Left lung (tissue), 10 donors: ENCODE data around the gene MET. TPM values are rescaled to one million over a fixed set of nuclear protein-coding genes. Genes with fewer than 3 reads are reported as not detected.

Experiments
- ATAC-seq: fragments of 200-7000 bp; cut with Tn5 transposase; one replicate; pipeline ENCODE4 v1.9.1; 2020; ENCODE audit warnings: moderate library complexity
- DNase-seq, 4 donors: peaks; one replicate each; pipeline ENCODE4 v3.0.0-alpha.2; 2013 to 2020
- H3K27ac ChIP-seq, 2 donors: fragments of 200-600 bp; sonication (generic) in 1 of 2; one replicate each; pipeline versions ENCODE4 v1.5.0 to v1.8.0; 2020 to 2021
- H3K27me3 ChIP-seq, 2 donors: fragments of 200-600 bp; sonication (generic) in 1 of 2; one replicate each; pipeline versions ENCODE4 v1.5.0 to v1.8.0; 2020 to 2021
- H3K36me3 ChIP-seq, 2 donors: fragments of 200-600 bp; sonication (generic) in 1 of 2; one replicate each; pipeline versions ENCODE4 v1.5.0 to v1.8.0; 2020 to 2021
- H3K4me1 ChIP-seq, 2 donors: fragments of 200-600 bp; one replicate each; pipeline ENCODE4 v1.8.0; 2021
- H3K4me3 ChIP-seq, 2 donors: fragments of 200-600 bp; sonication (generic) in 1 of 2; one replicate each; pipeline versions ENCODE4 v1.5.0 to v1.8.0; 2020 to 2021; ENCODE audit warnings: mild to moderate bottlenecking in 1 of 2
- H3K9me3 ChIP-seq, 2 donors: fragments of 200-600 bp; sonication (generic) in 1 of 2; one replicate each; pipeline versions ENCODE4 v1.5.0 to v1.8.0; 2020 to 2021
- intact Hi-C, 2 donors: fragments of 100-400 bp; cut with DNase I; formaldehyde crosslinking; loops; one replicate each; pipeline versions ENCODE4 v1.11.2 to v1.14.2; 2022
- polyA plus RNA-seq, 6 donors: library from polyadenylated mRNA; unstranded; fragments of 120-200 nt; gene quantifications; one replicate each; pipeline ENCODE4 v1.2.1, GENCODE V29; 2013; ENCODE audit not compliant: insufficient read length in 6 of 6
- total RNA-seq, 2 donors: library from RNA; stranded (reverse); fragmentation: NEBNext Ultra II Directional; extraction: Animal tissue kit (Norgen Biotek cat#: 25700); gene quantifications; one replicate each; pipeline ENCODE4 v1.2.1, GENCODE V29; 2021
- TF ChIP-seq, protein P1 (sequence below), 2 donors: fragments of 200-600 bp; sonication (generic) in 1 of 2; IDR thresholded peaks; one replicate each; pipeline versions ENCODE4 v1.5.0 to v1.8.0; 2021; ENCODE audit warnings: antibody characterized with exemption in 2 of 2
- donor health status: DM: no; HTN: yes; CAD: no.
- donor health status: DM: no; HTN: no; CAD: no.

Gene MET
- total and polyA plus RNA-seq, 8 donors, result 24.7 to 89.3 (median 32.1) TPM

DNA sequence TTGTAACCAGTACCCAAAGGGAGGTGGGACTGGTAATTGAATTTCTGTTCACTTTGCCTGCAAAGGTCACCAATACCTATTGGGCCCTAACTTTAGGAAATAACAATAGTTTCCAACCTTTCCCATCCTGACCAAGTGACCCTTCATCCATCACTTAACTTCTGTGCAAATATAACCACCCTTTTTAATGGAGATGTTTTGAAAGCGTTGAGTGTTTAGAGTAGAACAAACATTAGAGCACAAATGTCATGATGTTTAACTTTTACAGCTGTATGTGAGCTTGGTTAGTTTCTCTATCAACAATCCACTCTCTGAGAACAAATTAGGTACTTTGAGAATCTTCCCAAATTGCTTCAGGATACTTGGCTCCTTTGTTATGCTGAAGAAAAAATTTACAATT is 66.4 kb downstream of the MET start:
- TF ChIP-seq, protein P1, sequence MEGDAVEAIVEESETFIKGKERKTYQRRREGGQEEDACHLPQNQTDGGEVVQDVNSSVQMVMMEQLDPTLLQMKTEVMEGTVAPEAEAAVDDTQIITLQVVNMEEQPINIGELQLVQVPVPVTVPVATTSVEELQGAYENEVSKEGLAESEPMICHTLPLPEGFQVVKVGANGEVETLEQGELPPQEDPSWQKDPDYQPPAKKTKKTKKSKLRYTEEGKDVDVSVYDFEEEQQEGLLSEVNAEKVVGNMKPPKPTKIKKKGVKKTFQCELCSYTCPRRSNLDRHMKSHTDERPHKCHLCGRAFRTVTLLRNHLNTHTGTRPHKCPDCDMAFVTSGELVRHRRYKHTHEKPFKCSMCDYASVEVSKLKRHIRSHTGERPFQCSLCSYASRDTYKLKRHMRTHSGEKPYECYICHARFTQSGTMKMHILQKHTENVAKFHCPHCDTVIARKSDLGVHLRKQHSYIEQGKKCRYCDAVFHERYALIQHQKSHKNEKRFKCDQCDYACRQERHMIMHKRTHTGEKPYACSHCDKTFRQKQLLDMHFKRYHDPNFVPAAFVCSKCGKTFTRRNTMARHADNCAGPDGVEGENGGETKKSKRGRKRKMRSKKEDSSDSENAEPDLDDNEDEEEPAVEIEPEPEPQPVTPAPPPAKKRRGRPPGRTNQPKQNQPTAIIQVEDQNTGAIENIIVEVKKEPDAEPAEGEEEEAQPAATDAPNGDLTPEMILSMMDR (IDR thresholded peaks at IDR 0.05), result no peak
- H3K4me3 ChIP-seq, result no peak overlapping the region
- no peak overlapping the region for H3K27ac ChIP-seq
- DNase-seq (no peak), ATAC-seq (peak; percentile 57)
- no peaks in the 10 kb centered on the region for H3K27me3 ChIP-seq
- H3K36me3 ChIP-seq, result peaks cover 0 to 7% of the 10 kb centered on the region in 2 donors
- intact Hi-C loops, result no loop called here
- H3K4me1 ChIP-seq, result no peaks in the 10 kb centered on the region
- no peaks in the 10 kb centered on the region for H3K9me3 ChIP-seq

- TF ChIP-seq, protein P1 (IDR thresholded peaks at IDR 0.05), result no peak
- no peaks in the 10 kb centered on the region for H3K4me1 ChIP-seq
- intact Hi-C loops, result no loop called here
- H3K27ac ChIP-seq, result no peak overlapping the region
- H3K9me3 ChIP-seq, result no peaks in the 10 kb centered on the region
- no peak overlapping the region for H3K4me3 ChIP-seq
- no peak for ATAC-seq
- H3K27me3 ChIP-seq, result no peaks in the 10 kb centered on the region
- H3K36me3 ChIP-seq, result peaks cover 0 to 7% of the 10 kb centered on the region in 2 donors
- no peak for DNase-seq
Measured at GRCh38 chr7:116739307-116739706, 67.3 kb downstream of the MET start.

- H3K9me3 ChIP-seq, result no peaks in the 10 kb centered on the region
- TF ChIP-seq, protein P1 (IDR thresholded peaks at IDR 0.05), result no peak
- intact Hi-C loops, result no loop called here
- ATAC-seq (no peak), DNase-seq (no peak)
- H3K4me3 ChIP-seq, result no peak overlapping the region
- no peaks in the 10 kb centered on the region for H3K27me3 ChIP-seq
- H3K4me1 ChIP-seq, result no peaks in the 10 kb centered on the region
- H3K27ac ChIP-seq, result no peak overlapping the region
- H3K36me3 ChIP-seq, result peaks cover 0 to 7% of the 10 kb centered on the region in 2 donors
Measured at GRCh38 chr7:116740231-116740630, 68.2 kb downstream of the MET start.

- no peak for DNase-seq
- TF ChIP-seq, protein P1 (IDR thresholded peaks at IDR 0.05), result no peak
- Histone ChIP-seq H3K27me3 (no peaks in the 10 kb centered on the region), H3K4me1 (no peaks in the 10 kb centered on the region), H3K9me3 (no peaks in the 10 kb centered on the region), H3K27ac (no peak overlapping the region), H3K36me3 (peaks cover 0 to 7% of the 10 kb centered on the region in 2 donors), H3K4me3 (no peak overlapping the region)
- intact Hi-C loops, result no loop called here
- no peak for ATAC-seq
Measured at GRCh38 chr7:116740755-116741462, 68.9 kb downstream of the MET start.

DNA sequence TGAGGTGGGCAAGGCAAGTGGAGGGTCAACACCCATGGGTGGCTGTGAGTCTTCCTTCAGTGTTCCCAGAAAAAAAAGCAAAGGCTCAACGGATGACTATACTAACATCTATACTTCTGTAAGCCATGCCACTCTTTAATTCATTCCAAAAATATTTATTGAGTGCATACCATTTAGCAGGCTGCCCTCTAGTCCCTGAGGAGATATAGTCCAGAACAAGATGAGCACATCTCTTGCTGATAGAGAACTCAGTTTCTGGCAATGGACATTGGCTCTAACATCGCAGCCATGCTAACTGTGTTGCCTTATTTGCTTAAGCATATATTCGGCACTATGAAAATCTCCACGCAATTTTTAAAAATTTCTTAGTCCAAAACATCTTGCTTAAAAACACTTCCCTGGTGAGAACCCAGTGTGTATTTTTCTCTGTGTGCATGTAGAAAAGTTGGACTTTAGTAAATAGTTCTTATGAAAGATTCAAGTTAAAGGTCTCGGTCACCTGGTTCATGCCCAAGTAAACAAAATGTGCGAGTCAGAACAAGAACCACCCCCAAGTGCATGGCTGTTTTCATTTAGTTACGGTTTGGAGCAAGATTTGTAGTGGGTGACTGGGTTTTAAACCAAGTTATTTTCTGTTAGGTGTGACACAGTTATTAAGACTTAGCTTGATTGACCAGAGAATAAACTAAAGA is 69.8 kb downstream of the MET start:
- no peak overlapping the region for H3K4me3 ChIP-seq
- TF ChIP-seq, protein P1 (IDR thresholded peaks at IDR 0.05), result no peak
- no peak for DNase-seq
- no peaks in the 10 kb centered on the region for H3K27me3 ChIP-seq
- H3K27ac ChIP-seq, result no peak overlapping the region
- intact Hi-C loops, result no loop called here
- peak; percentile 6 for ATAC-seq
- peaks cover 0 to 7% of the 10 kb centered on the region in 2 donors for H3K36me3 ChIP-seq
- H3K9me3 ChIP-seq, result peaks cover 0 to 2% of the 10 kb centered on the region in 2 donors
- H3K4me1 ChIP-seq, result no peaks in the 10 kb centered on the region
